ENCODE measurements around the gene CACNA2D3.

The CACNA2D3 gene

GRCh38 chr3:54547051-54547450 is 424.7 kb downstream of the CACNA2D3 start:
- DNase-seq, result no peak

DNA sequence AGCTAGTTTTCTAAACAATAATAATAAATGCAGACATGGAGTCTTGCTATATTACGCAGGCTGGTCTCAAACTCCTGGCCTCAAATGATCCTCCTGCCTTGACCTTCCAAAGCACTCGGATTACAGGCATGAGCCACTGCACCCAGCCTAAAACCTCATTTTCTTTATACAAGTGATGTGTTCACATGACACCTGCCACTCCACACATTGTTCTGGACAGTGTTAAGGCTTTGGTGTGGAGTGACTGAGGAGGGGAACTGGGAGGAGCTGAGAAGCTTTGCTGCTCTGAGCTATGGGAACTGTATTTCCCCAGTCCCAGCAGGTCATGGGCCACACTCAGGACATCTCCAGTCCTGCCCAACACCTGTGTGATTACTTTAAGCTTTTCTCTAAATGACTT is 425.5 kb downstream of the CACNA2D3 start:
- DNase-seq, result no peak

GRCh38 chr3:54549607-54550220 is 427.4 kb downstream of the CACNA2D3 start:
- DNase-seq, result no peak

- no peak for DNase-seq
Measured at GRCh38 chr3:54550221-54550977, 428.0 kb downstream of the CACNA2D3 start.

- DNase-seq, result no peak
Measured at GRCh38 chr3:54556630-54557029, 434.3 kb downstream of the CACNA2D3 start.

DNA sequence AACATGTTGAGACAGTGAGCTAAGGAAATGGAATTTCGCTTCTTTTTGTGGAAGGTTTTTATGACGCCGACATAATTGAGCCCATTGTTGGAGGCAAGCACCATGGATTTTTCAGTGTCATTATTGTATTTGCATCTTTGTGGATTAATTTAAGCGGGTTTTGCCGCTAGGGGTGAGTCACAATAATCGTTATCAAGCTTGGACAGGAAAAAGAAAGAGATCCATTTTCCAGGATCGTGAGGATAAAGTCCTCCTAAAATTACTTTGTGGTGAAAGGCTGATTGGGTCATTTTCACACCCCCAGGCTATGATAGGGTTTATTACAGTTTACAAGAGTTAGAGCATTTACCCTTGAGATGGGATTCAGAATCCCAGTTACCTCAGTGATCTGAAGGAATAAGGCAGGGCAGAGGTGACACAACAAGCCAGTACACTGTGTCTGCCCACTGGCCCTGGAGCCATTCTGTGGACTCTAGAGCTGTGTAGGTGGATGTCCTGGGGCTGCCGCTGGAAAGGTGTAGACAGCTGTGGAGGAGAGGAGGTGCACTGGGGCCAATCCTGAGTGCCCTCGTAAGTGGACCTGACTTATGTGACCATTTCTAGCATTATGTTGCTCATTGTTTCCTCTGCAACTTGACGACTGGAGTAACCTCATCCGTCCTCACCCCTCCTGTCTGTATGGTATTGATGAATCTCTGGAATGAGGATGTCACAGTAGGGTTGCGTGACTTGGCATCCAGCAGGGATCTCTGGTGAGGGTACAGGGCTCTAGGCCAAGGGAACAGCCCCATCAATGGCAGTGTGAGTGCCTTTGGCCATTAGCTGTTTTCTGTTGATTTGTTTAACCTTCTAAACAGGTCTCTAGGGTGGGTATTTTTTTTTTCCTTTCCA is 435.4 kb downstream of the CACNA2D3 start:
- DNase-seq, result no peak

GRCh38 chr3:54563501-54564200 is 441.3 kb downstream of the CACNA2D3 start:
- DNase-seq, result no peak

- DNase-seq, result no peak
Measured at GRCh38 chr3:54564374-54564925, 442.1 kb downstream of the CACNA2D3 start.

GRCh38 chr3:54565956-54566355 is 443.6 kb downstream of the CACNA2D3 start:
- no peak for DNase-seq

- DNase-seq, result no peak
Measured at GRCh38 chr3:54567949-54568348, 445.6 kb downstream of the CACNA2D3 start.

DNA sequence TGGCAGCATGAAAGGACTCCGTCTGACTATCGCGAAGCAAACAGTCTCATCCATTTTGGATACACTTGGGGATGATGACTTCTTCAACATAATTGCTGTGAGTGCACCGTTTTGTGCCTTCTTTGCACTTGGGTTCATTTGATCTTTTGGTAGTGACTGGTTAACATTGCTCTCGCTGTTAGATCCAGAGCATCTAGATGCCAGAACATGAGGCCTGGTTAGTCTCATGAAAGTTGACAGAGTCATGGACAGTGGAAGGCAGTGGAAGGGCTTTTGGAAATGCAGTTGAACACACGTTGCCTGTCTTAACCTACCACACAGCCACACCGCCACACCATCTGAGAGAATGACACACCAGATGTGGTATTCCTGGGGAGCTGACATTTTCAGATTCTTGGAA is 447.7 kb downstream of the CACNA2D3 start:
- DNase-seq, result no peak

- no peak for DNase-seq
Measured at GRCh38 chr3:54572197-54572895, 450.0 kb downstream of the CACNA2D3 start.

- DNase-seq, result no peak
Measured at GRCh38 chr3:54573858-54574257, 451.5 kb downstream of the CACNA2D3 start.

DNA sequence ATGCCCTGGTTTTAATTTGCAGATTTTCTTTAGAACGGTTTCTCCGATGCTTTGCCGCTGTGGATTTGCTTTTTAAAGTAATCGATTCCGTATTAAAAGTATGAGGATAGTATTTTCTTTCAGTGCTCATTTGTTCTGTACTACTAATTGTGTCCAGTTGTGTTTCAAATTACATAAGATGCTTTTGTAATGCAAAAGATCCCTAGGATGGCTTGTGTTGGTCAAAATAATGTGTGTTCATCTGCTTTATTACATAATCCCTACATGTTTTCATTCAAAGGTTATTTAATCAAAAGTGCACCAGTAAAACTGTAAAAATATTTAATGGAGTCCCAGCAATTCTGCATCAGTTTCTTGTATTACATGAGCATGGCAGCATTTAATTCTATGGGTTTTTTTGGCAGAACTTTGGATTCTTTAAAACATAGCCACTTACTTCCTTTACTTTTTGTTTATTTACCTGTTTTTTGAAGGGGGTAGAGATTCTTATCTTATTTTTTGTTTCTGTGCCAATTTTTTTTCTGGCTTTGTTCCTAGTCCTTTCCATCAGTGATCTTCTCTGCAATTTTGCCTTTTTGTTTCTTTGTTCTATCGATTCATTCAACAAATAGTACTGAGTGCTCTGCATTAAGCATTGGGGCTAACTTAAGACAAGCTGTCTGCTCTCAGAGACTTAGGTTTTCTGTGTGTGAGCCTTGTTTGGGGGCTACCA is 452.7 kb downstream of the CACNA2D3 start:
- DNase-seq, result no peak

DNA sequence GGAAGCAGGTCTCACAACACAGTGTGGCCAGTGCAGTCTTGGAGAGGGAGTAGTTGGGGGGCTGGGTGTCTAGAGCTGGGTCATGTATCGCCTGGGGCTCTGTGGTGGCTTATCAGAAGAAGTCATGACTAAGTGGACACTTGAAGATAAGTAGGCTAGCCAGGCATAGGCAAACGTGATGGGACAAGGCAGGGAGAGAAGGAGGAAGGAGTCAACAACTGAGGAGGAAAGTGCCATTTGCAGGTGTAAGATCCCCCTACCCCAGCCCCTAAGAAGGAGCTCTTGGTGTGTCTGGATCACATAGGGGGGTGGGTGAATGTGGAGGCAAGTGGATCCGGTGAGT is 453.2 kb downstream of the CACNA2D3 start:
- DNase-seq, result no peak

- no peak for DNase-seq
Measured at GRCh38 chr3:54577313-54577712, 455.0 kb downstream of the CACNA2D3 start.

DNA sequence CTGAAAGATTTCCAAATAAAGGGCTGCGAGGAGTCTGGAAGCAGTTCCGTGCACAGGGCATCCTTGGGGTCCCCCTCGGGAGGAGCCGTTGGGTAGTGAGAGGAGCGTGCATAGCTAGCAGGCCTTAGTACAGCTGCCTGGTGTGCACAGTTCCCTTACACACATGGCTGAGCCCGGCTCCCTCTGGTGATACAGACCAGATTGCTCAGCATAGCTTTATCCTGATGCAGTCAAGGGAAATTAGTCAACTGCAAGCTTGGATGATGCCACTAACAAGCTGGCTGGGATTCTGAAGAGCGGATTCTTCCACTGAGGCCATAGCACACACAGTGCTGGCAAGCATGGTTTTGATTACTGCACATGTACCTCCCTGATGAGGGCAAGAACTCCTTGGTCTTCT is 456.1 kb downstream of the CACNA2D3 start:
- no peak for DNase-seq

DNA sequence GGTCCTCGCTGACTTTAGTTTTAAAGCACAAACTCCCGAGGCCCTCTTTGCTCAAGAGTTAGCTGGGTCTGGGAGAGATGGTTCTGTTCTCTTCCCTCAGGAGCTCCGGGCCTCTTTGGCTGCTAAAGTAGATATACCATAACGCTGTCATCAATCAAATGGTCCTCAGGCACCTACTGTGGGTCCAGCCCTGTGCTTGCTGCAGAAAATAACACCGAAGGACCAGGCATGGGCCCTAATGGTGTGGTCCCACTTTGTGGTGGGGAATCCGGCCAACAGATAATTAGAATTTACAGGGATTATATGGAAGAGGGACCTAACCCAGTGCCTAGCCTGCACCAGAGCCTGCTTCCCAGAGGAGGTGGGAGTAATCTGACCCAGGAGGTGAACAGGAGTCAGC is 458.1 kb downstream of the CACNA2D3 start:
- DNase-seq, result no peak

GRCh38 chr3:54582424-54582823 is 460.1 kb downstream of the CACNA2D3 start:
- DNase-seq, result no peak

- DNase-seq, result no peak
Measured at GRCh38 chr3:54591157-54591556, 468.8 kb downstream of the CACNA2D3 start.

DNA sequence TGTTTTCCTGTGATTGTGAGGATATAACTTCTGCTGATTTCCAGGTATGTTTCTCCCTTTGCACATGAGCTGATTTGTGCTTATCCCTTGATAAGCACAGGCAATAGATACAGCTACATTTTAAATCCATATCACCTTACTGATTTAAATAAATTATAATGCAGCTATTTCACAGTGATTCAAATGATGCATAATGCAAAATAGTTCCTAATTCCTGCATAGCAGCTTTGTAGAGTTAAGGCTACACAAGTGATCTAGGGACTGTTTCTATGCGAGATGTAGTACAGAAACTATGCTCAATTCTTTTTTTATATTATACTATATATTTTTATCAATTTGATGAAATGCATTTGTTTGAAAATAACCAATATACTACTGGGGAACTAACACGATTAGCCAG is 471.3 kb downstream of the CACNA2D3 start:
- no peak for DNase-seq

DNA sequence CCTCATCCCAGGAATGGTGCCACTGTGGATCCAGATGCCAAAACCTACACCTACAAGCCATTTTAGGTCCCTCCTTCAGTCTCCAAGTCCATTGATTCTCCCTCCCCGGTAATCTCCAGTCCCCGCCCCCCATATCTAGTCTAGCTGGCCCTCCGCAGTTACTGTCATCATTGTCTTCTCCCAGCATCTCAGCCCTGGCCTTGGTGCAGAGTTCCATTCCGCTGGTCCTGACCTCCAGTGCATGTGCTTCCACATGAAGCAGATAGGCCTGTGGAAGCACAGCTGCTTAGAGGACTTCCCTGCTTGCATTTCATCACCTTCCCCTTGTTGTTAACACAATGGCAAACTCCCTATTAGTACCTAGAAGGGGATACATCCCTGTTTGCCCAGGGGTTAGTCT is 473.7 kb downstream of the CACNA2D3 start:
- DNase-seq, result no peak
